ACHN (cell line): ENCODE results near the gene PPFIA1.

Source experiments
- DNase-seq: peaks from one replicate; pipeline ENCODE4 v3.0.0-alpha.2; 2015
- in situ Hi-C: cut with HindIII; loops from 2 replicates; pipeline ENCODE4 v1.10.0; 2017; ENCODE audit warnings: low sequenced_read_pairs, low pct_ligation_motif_present, low pct_unique_long_range_greater_than_20kb

PPFIA1 gene

DNA sequence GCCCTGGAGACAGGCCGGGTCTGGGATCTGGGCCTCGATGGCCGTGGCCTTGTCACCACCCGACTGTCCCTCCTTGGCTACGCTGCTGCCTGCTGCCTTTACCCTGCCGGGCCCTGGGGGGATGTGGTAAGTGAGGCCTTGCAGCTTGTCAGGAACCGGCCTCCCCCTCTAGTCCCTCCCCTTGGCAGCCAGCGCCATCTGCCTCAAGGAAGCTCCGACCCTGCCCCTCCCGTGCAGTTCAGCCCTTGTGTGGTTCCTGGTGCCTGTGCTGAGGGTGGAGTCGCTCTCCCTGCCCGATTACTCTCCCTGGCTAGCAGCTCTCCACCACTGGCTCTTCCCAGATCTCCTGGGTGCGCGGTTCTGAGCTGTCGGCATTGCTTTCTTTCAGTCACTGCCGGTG lies 161.6 kb downstream of the PPFIA1 start:
- in situ Hi-C loops: no loop called here
- no peak for DNase-seq

DNA sequence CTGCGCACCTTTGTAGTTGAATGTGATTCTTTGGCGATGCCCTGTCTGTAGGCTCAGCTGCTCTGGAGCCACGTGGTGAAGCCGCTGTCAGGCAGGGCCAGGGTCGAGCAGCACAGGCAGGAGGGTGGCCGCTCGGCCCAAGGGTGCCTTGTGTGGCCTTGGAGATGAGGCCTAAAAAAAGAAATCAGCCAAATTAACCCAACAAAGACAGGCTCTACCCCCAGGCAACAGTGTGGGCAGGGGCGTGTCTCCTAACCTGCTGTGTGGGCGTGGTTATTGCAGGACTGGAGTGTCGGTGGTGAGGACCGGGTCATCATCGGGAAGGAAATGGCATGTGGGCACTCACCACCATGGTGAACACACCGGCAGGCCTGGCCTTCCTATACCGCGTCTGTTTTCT lies 162.1 kb downstream of the PPFIA1 start:
- in situ Hi-C loops: no loop called here
- no peak for DNase-seq

DNA sequence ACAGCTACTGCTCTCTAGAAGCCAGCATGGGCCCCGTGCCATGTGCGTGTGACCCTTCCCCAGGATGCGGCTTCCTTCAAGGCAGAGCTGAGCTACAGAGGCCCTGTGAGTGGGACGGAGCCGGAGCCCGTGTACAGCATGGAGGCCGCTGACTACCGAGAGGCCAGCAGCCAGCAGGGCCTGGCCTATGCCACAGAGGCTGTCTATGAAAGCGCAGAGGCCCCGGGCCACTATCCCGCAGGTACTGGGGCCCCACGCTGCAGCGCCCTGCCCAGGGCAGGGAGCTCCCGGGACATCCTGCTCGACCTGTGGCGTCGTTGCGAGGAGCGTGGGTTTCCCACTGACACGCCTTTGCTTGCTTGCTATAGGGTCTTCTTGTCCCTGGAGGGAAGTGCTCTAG lies 162.5 kb downstream of the PPFIA1 start:
- no peak for DNase-seq
- in situ Hi-C loops: no loop called here

GRCh38 chr11:70433526-70433925 lies 163.0 kb downstream of the PPFIA1 start:
- in situ Hi-C loops: no loop called here
- no peak for DNase-seq
